Ovary (tissue), 3 donors: ENCODE data around the gene ZNF674.

Experiments used
- POLR2A ChIP-seq: fragments of 450-650 bp; IDR thresholded peaks from one replicate; pipeline ENCODE4 v1.6.1; 2017; ENCODE audit warnings: antibody characterized with exemption, mild to moderate bottlenecking, moderate library complexity
- TF ChIP-seq, protein P1 (sequence below), 3 donors: fragments of 450-650 bp in 2 of 3; fragments of 200-600 bp in 1 of 3; IDR thresholded peaks; one replicate each; pipeline versions ENCODE4 v1.5.1 to v1.8.0; 2016 to 2022; ENCODE audit warnings: antibody characterized with exemption in 3 of 3, mild to moderate bottlenecking in 1 of 3
- donor health status: DM: no; HTN: no; CAD: no.

DNA sequence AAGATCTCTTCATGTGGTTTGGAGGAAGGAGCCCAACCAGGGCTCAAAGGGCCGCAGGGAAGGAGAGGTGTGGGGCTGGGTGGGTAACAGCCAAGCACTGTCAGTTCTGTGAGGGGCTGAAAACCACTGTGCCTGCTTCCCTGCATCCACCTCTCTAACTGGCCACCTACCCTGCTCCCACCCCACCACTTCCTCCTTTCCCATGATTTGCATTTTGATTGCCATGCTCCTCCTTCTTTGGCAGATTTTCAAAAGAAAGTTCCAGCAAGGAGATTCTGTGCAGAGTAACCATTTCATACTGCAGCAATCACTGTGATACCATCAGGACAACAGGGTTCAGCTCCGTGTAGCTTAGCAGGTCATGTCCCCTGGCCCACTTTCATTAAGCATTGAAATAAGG is 1.8 kb downstream of the ZNF674 start:
- TF ChIP-seq POLR2A: no peak
- TF ChIP-seq, protein P1, sequence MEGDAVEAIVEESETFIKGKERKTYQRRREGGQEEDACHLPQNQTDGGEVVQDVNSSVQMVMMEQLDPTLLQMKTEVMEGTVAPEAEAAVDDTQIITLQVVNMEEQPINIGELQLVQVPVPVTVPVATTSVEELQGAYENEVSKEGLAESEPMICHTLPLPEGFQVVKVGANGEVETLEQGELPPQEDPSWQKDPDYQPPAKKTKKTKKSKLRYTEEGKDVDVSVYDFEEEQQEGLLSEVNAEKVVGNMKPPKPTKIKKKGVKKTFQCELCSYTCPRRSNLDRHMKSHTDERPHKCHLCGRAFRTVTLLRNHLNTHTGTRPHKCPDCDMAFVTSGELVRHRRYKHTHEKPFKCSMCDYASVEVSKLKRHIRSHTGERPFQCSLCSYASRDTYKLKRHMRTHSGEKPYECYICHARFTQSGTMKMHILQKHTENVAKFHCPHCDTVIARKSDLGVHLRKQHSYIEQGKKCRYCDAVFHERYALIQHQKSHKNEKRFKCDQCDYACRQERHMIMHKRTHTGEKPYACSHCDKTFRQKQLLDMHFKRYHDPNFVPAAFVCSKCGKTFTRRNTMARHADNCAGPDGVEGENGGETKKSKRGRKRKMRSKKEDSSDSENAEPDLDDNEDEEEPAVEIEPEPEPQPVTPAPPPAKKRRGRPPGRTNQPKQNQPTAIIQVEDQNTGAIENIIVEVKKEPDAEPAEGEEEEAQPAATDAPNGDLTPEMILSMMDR (IDR thresholded peaks at IDR 0.05): no peak
